Measurements from ENCODE around the gene PTH. TPM values are rescaled to one million over a fixed set of nuclear protein-coding genes. Genes with fewer than 3 reads are reported as not detected.

The PTH gene
- polyA plus RNA-seq, 12 donors: not detected

- no peak for DNase-seq
Observed at GRCh38 chr11:13449522-13449921, 46.3 kb downstream of the PTH start.

GRCh38 chr11:13448876-13449275 is 46.9 kb downstream of the PTH start:
- DNase-seq: peak; percentile 45

GRCh38 chr11:13446444-13446843 is 49.4 kb downstream of the PTH start:
- DNase-seq: no peak

GRCh38 chr11:13445588-13445987 is 50.2 kb downstream of the PTH start:
- no peak for DNase-seq

Other genes with a start within 250 kb of the PTH start
- 10 to 100 TPM in 5 of 12 donors, 1 to 10 TPM in 5, not detected in 2; 5.8 to 17.8 (median 10.1) TPM for gene BMAL1, start 218.2 kb downstream of the PTH start, polyA plus RNA-seq (ENCODE audit: insufficient read length in 12 of 12)
- 10 to 100 TPM in 11 of 12 donors, not detected in 1; 20.7 to 28.9 (median 26.5) TPM for gene BTBD10, start 32.8 kb downstream of the PTH start, polyA plus RNA-seq (ENCODE audit: insufficient read length in 12 of 12)
- gene FAR1, start 172.7 kb upstream of the PTH start, polyA plus RNA-seq (ENCODE audit: insufficient read length in 12 of 12): 10 to 100 TPM in 11 of 12 donors, not detected in 1; 37.3 to 72.5 (median 53.8) TPM